GM18951 (cell line): ENCODE measurements around the gene CD96.
"Not testable (repeated sequence)": the region's sequence is repeated elsewhere in the genome, so short reads cannot be mapped to it uniquely, and the experiment has no call there.

Source experiments
- POLR2A ChIP-seq: IDR thresholded peaks from 4 replicates; pipeline ENCODE4 v1.6.1; 2011; ENCODE audit warnings: mild to moderate bottlenecking; ENCODE audit not compliant: insufficient read length, insufficient read depth; ENCODE audit errors: extremely low read depth
- in situ Hi-C: fragments of 300-500 bp; cut with MboI; formaldehyde crosslinking; loops from one replicate; pipeline ENCODE4 v1.12.0; 2022; ENCODE audit warnings: low sequenced_read_pairs, mixed read lengths, inconsistent platforms; ENCODE audit not compliant: unreplicated experiment

CD96 gene

DNA sequence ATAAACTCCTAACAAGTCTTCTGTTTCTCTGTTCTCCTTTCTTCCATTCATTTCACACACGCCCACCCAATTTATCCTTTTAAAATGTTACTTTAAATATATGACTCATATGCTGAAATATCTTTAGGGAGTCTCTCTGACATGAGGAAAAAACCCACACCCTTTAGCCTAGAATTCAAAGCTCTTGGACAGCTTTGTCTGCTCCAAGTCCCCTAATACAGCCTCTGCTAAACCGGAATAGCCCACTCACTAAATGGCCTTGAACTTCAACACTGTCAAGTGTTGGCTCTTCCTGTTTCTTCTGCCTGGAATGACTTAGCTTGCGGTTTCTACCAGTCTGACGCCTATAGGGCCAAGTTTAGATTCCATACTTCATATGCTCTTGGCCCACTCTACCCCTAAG lies 3.3 kb upstream of the CD96 start:
- in situ Hi-C loops: loop anchor here (10.0 kb wide), 1 partner anchor 204 kb away; no protein-coding TSS in a partner anchor
- TF ChIP-seq POLR2A: no peak

DNA sequence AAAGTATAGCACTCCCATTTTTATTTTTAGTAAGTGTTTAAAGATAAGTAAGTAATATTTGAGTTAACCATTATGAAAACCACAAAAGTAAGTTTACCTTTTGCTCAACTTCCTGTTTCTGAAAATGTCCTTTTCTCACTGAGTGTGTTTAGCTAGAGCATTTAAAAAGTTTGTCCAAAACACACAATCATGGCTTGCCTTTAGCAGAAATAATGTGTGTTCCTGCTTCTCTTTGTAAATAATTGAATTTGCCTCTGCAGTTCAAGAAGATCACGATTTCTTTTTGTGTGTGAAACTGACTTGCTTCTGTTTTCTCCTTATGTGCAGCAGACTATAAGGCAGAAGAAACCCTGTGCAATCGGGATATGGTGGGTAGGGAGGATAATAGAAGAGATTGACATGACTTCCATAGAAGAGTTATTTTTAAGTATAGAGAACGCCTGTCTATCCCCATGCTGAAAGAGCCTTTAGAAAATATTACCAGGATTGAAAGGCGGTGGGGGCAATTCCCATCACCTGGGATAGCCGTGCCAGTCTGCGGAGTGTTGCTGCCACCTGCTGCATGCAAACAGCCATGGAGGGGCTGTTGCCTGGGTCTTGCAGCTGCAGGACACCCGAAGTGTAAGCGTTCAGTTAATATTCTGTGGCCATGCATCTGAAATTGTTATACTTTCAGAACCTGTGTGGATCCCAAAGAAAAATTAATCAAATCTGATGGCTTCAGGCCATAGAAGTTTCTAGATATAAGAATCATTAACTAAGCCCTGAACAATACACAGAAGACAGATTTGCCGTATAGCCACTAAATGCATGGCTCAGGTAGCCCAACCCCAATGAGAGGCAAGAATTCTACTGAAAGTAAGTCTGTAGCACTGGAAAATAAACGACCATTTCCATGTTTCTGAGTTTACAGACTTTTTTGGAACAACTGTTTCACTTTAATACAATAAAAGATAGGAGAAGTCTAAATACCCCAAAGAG lies 2.4 kb upstream of the CD96 start:
- in situ Hi-C loops: loop anchor here (10.0 kb wide), 1 partner anchor 205 kb away; no protein-coding TSS in a partner anchor
- no peak for TF ChIP-seq POLR2A

DNA sequence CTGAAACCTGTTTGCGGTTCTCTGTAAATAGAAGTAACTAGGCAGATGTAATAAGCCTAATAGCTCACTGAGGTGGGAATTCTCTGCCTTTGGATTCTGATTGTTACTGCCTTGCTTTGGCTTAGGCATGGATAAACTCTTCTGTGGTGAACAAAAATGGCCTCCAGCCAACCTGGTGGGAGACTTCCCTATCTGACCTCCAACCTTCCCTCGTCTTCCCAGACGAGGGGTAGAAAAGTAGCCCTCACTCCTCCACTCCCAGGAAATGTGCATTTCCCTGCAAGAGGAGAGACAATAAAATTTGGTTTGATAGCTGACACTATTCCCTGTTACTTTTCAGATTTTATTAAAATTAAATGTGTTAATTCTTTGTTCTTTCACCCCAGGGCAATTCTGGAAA lies 606 bp upstream of the CD96 start:
- in situ Hi-C loops: no loop called here

DNA sequence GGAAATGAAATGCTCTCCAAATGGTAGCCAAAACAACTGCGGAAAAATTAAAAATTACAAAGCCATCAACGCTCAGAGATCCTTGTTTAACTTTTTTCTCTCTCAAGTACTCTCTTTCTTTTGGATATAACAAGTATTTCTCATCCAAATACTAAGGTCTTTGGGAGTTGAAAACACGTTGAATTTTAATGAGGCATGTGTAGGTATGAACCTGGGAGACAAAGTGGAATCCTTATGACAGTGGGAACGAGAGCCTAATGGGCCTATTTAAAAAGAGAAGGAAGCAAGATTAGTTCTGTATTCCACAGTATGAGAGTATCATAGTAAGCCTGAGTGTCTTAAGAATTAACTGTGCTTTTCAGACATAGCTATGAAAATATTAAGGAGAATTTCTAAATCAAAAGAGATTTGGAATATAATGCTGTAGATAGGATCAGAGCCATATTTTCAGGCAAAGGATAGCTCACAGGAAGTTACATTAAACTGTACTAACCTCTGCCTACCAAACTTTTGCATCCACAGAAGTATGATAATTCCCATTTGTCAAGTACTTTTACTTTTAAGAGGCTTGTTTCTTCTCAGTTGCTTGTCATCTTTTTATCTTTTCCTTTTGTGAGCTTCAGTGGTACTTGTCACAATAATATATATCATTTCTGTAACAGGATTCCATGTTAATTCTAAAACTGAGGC lies 759 bp downstream of the CD96 start:
- in situ Hi-C loops: no loop called here
- TF ChIP-seq POLR2A: no peak

More for the DNA sequence above, 606 bp upstream of the CD96 start:
- TF ChIP-seq POLR2A: no peak

DNA sequence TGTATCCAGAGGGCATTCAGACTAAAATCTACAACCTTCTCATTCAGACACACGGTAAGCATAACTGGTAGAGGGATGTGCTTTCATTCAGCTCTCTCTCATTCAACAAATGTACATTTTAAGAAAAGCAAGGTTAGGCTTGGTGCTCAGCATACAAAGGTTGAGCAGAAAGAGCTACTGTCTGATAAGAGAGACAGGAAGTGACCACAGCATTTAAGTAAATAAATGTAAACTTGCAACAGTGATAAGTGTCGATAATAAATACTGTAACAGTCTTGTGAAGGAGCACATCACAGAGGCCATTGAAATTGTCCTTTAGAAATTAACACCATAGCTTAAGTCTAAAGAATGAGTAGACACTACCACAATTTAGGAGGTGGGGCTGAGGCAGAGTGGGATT lies 3.4 kb downstream of the CD96 start:
- in situ Hi-C loops: no loop called here
- TF ChIP-seq POLR2A: no peak

DNA sequence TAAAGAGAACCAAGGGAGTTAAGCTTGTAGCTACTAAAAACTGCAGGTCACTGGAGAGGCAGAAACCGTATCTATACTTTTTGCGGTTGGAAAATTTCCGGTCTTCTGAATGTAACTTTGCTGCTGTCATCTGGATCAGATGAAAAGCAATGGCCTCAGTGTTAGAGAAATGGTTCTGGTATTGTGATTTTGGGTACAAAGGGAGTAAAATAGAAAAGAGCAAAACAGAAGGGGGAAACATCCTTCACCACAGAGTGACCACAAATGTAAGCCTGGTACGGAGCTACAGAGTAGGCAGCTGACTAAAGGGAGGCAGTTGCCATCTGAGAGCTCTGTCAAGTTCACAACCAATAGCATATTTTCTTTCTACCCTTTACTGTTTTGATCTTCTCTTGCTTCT lies 5.6 kb downstream of the CD96 start:
- in situ Hi-C loops: no loop called here
- no peak for TF ChIP-seq POLR2A

DNA sequence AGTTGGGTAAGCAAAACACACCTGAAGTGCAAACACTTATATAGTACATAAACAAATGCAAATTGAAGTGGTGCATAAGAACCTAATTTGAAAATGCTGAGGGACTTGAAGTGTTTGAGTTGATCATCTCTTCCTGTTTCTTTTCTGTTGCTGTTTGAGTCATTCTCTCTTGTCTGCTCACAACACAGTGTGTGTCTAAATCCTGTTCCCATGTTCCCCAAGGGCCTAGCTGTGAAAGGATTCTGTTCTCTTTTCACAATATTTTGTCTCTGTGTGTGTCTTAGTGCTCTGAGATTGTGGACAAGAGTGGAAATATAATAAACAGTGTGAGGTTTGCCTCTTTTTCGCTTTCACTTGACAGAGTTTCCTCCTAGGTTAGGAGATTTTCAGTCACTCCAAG lies 6.1 kb downstream of the CD96 start:
- in situ Hi-C loops: no loop called here

DNA sequence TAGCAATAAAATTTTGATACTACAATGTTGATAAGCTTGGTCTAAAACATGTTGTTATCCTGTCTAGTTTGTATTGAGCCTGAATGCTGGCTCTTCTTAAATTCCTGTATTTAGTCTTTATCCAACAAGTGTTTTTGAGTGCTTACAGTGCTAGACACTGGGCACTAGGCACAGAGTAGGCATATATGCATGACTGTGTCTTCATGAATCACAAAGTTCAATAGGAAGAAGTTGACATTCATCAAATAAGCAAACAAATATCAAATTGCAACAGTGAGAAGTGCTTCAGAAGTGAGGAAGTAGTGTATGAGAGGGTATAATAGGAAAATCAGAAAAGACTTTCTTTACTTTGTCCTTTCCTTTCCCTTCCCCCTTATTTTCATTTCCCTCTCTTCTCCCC lies 6.8 kb downstream of the CD96 start:
- in situ Hi-C loops: no loop called here

More for the DNA sequence above, 6.1 kb downstream of the CD96 start:
- no peak for TF ChIP-seq POLR2A

DNA sequence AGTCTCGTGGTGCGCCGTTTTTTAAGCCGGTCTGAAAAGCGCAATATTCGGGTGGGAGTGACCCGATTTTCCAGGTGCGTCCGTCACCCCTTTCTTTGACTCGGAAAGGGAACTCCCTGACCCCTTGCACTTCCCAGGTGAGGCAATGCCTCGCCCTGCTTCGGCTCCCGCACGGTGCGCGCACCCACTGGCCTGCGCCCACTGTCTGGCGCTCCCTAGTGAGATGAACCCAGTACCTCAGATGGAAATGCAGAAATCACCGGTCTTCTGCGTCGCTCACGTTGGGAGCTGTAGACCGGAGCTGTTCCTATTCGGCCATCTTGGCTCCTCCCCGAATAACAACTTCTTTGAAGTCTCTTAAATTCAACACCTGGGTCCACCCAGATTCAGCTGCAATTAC lies 19.9 kb downstream of the CD96 start:
- in situ Hi-C loops: not testable (repeated sequence)

More for the DNA sequence above, 6.8 kb downstream of the CD96 start:
- TF ChIP-seq POLR2A: no peak

DNA sequence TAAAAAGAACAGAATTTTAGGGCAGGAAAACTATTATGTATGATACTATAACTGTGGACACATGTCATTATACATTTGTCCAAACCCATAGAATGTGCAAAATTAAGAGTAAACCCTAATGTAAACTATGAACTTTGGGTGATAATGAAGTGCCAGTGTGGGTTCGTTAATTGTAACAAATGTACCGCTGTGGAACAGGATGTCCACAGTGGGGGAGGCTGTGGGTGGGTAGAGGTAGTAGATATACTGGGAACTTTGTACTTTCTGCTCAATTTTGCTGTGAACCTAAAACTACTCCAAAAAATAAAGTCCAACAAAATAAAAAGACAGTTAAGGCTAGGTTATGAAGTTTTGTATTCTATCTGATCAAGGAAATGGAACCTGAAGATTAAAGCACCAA lies 24.8 kb downstream of the CD96 start:
- no peak for TF ChIP-seq POLR2A
- in situ Hi-C loops: no loop called here

DNA sequence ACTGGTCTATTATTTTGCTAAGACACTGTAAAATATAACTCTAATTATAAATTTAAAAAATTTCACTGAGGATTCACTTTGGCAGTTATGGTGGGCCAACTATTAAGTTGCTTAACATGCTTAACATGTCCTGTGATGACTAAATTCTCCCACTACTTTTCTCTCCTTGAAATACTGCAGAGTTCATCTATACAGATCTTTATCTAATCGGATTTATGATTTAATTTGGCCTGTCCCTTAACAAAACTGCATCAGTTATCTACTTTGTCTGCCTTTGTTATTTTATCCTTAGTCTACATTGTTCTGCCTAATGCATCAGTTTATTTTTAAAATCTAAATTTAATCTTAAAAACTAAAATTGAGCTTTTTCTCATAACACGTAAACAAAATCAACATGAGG lies 26.4 kb downstream of the CD96 start:
- in situ Hi-C loops: no loop called here
- no peak for TF ChIP-seq POLR2A

DNA sequence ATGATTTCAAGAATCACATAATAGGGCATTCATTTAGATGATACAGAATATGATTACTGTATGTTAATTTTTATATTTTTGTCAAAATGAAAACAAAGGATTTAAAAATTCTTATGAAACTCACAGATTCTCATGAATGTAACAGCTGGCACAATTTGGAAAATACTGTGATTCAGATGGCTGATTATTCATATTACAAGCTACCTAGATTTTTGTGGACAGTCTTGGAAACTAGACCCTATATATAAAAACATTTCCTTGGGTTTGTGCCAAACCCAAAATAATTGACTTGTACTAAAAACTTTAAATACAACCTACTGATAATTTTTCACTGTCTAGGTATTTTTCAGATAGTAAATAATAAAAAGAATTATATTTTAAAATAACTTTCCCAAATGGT lies 26.9 kb downstream of the CD96 start:
- in situ Hi-C loops: no loop called here
- TF ChIP-seq POLR2A: no peak

DNA sequence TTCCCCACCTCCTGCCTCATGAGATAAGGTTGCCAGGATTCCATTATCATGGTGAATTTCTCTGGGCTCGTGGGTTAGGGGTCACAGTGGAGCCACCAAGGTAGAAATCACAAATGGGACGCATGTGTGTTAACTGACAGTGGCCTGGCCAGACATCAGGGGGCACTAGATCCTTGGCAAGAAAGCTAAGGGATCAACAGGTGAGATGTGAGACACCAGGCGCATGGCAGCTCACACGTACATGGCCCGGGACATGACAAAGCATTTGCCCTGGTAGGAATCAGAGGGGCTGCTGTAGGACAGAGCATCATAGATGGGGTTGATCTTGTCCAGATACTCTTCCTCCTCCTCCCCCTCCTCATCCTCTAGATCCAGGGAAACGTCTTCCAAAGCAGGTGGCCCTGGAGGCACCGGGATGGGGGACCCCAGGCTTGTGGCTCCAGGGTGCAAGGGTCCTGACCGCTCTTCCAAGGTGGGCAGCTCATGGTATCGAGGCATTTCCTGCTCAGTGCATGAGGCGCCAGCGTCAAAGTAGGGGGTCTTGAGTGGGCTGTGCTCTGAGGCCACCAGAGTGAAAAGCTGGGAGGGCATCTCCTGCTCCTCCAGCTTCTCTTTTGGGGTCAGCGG lies 28.5 kb downstream of the CD96 start:
- no peak for TF ChIP-seq POLR2A
- in situ Hi-C loops: no loop called here
